GM23338 (cell line): ENCODE results near the gene METRN.

Experiments used
- CREB1 ChIP-seq: fragments of 250-450 bp; sonication (Bioruptor Pico); IDR thresholded peaks from 2 replicates; pipeline ENCODE4 v1.5.0; 2020; ENCODE audit warnings: low read depth, mild to moderate bottlenecking, moderate library complexity
- EZH2 ChIP-seq: fragments of 200-600 bp; sonication (generic); IDR thresholded peaks from one replicate; pipeline ENCODE4 v1.8.0; 2017; ENCODE audit warnings: antibody characterized with exemption, mild to moderate bottlenecking, low read depth; ENCODE audit not compliant: unreplicated experiment
- EZH2phosphoT487 ChIP-seq: fragments of 200-600 bp; sonication (generic); IDR thresholded peaks from one replicate; pipeline ENCODE4 v1.8.1; 2018; ENCODE audit warnings: antibody characterized with exemption; ENCODE audit not compliant: unreplicated experiment
- JUNB ChIP-seq: IDR thresholded peaks from one replicate; pipeline ENCODE4 v1.6.1; 2016; ENCODE audit warnings: antibody characterized with exemption; ENCODE audit not compliant: unreplicated experiment
- NANOG ChIP-seq: IDR thresholded peaks from 2 replicates; pipeline ENCODE4 v1.6.1; 2016; ENCODE audit warnings: antibody characterized with exemption, borderline replicate concordance
- POLR2AphosphoS5 ChIP-seq: IDR thresholded peaks from 2 replicates; pipeline ENCODE4 v1.6.1; 2016; ENCODE audit warnings: antibody characterized with exemption, low read depth
- STAT1 ChIP-seq: IDR thresholded peaks from one replicate; pipeline ENCODE4 v1.6.1; 2016; ENCODE audit warnings: antibody characterized with exemption; ENCODE audit not compliant: unreplicated experiment
- ZNF114 ChIP-seq: fragments of 250-450 bp; sonication (Bioruptor Pico); IDR thresholded peaks from 2 replicates; pipeline ENCODE4 v1.5.0; 2020; ENCODE audit warnings: mild to moderate bottlenecking, moderate library complexity
- ZNF331 ChIP-seq: fragments of 250-450 bp; sonication (Bioruptor Pico); IDR thresholded peaks from 2 replicates; pipeline ENCODE4 v1.5.0; 2020; ENCODE audit warnings: low read depth, mild to moderate bottlenecking, moderate library complexity
- TF ChIP-seq, protein P1 (sequence below), 2 experiments: fragments of 200-600 bp in 1 of 2; sonication (generic) in 1 of 2; conservative IDR thresholded peaks; 2 replicates each; pipeline versions ENCODE4 v1.5.1 to v1.6.1; 2016 to 2017; ENCODE audit warnings: antibody characterized with exemption in 2 of 2, low read depth in 2 of 2, mild to moderate bottlenecking in 2 of 2, moderate library complexity in 1 of 2
- TF ChIP-seq, protein P2 (sequence below): IDR thresholded peaks from one replicate; pipeline ENCODE4 v1.6.1; 2018; ENCODE audit warnings: antibody characterized with exemption; ENCODE audit not compliant: unreplicated experiment
- TF ChIP-seq, protein P3 (sequence below): IDR thresholded peaks from 2 replicates; pipeline ENCODE4 v1.6.1; 2016; ENCODE audit warnings: antibody characterized with exemption

DNA sequence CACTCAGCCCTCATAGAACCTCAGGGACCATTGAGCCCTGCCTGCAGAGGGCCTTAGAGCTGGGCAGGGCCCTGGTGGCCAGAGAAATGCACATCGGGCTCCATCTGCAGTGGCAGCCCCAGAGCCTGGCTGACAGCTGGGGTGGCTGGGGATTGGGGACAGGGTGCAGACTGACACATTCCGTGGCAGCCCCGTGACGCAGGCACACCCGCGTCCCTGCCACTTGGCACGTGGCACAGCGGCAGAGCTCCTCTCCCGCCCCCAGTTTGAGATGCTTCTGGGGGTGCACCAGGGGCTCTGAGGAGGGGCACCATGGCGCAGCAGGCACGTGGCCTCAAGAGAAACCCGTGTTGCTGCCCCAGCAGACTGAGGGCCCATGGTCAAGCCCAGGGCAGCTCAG, 11.5 kb upstream of the METRN start:
- no peak for TF ChIP-seq EZH2
- TF ChIP-seq, protein P1, sequence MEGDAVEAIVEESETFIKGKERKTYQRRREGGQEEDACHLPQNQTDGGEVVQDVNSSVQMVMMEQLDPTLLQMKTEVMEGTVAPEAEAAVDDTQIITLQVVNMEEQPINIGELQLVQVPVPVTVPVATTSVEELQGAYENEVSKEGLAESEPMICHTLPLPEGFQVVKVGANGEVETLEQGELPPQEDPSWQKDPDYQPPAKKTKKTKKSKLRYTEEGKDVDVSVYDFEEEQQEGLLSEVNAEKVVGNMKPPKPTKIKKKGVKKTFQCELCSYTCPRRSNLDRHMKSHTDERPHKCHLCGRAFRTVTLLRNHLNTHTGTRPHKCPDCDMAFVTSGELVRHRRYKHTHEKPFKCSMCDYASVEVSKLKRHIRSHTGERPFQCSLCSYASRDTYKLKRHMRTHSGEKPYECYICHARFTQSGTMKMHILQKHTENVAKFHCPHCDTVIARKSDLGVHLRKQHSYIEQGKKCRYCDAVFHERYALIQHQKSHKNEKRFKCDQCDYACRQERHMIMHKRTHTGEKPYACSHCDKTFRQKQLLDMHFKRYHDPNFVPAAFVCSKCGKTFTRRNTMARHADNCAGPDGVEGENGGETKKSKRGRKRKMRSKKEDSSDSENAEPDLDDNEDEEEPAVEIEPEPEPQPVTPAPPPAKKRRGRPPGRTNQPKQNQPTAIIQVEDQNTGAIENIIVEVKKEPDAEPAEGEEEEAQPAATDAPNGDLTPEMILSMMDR (conservative IDR thresholded peaks at IDR 0.05; ENCODE audit: low read depth in 2 of 2), result no peak
- no peak for TF ChIP-seq POLR2AphosphoS5
- TF ChIP-seq, protein P2, sequence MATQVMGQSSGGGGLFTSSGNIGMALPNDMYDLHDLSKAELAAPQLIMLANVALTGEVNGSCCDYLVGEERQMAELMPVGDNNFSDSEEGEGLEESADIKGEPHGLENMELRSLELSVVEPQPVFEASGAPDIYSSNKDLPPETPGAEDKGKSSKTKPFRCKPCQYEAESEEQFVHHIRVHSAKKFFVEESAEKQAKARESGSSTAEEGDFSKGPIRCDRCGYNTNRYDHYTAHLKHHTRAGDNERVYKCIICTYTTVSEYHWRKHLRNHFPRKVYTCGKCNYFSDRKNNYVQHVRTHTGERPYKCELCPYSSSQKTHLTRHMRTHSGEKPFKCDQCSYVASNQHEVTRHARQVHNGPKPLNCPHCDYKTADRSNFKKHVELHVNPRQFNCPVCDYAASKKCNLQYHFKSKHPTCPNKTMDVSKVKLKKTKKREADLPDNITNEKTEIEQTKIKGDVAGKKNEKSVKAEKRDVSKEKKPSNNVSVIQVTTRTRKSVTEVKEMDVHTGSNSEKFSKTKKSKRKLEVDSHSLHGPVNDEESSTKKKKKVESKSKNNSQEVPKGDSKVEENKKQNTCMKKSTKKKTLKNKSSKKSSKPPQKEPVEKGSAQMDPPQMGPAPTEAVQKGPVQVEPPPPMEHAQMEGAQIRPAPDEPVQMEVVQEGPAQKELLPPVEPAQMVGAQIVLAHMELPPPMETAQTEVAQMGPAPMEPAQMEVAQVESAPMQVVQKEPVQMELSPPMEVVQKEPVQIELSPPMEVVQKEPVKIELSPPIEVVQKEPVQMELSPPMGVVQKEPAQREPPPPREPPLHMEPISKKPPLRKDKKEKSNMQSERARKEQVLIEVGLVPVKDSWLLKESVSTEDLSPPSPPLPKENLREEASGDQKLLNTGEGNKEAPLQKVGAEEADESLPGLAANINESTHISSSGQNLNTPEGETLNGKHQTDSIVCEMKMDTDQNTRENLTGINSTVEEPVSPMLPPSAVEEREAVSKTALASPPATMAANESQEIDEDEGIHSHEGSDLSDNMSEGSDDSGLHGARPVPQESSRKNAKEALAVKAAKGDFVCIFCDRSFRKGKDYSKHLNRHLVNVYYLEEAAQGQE, result no peak
- TF ChIP-seq EZH2phosphoT487, result no peak
- TF ChIP-seq, protein P3, sequence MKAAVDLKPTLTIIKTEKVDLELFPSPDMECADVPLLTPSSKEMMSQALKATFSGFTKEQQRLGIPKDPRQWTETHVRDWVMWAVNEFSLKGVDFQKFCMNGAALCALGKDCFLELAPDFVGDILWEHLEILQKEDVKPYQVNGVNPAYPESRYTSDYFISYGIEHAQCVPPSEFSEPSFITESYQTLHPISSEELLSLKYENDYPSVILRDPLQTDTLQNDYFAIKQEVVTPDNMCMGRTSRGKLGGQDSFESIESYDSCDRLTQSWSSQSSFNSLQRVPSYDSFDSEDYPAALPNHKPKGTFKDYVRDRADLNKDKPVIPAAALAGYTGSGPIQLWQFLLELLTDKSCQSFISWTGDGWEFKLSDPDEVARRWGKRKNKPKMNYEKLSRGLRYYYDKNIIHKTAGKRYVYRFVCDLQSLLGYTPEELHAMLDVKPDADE, result no peak
- no peak for TF ChIP-seq JUNB
- no peak for TF ChIP-seq ZNF114 (CRISPR knock-in tag)
- TF ChIP-seq CREB1, result no peak
- no peak for TF ChIP-seq ZNF331 (CRISPR knock-in tag)
- TF ChIP-seq STAT1, result no peak
- TF ChIP-seq NANOG, result no peak
